H1 (cell line): ENCODE measurements around the gene IL1RAPL1. TPM values are rescaled to one million over a fixed set of nuclear protein-coding genes. Genes with fewer than 3 reads are reported as not detected.

ENCODE experiments used
- CTCF ChIA-PET: fragments of 300-600 bp; sonication (Branson Sonifier 250); formaldehyde crosslinking; loops from one replicate; lab custom pipeline; 2021; ENCODE audit not compliant: partially characterized antibody; lab: Charles Lee
- POLR2A ChIA-PET: fragments of 300-600 bp; sonication (Branson Sonifier 250); formaldehyde crosslinking; loops from one replicate; lab custom pipeline; 2021; ENCODE audit warnings: inconsistent platforms; ENCODE audit not compliant: partially characterized antibody; lab: Charles Lee
- DNase-seq, 2 experiments: peaks; one replicate each; pipeline versions ENCODE4 v3.0.0 to v3.0.0-alpha.2; 2010 to 2022; ENCODE audit warnings: low spot score in 2 of 2, low read depth in 1 of 2, mixed read lengths in 1 of 2
- FAIRE-seq: peaks from 2 replicates; lab custom pipeline; 2011; peaks lifted over from hg19 to GRCh38; lab: Jason Lieb, UNC
- H2AFZ ChIP-seq: 2 replicates; pipeline ENCODE4 v1.8.1; 2012; ENCODE audit warnings: low read length, inconsistent platforms
- H2AK5ac ChIP-seq: 2 replicates; pipeline ENCODE4 v1.6.1; 2013; ENCODE audit warnings: low read depth, low read length
- H2BK120ac ChIP-seq: replicated peaks from 2 replicates; pipeline ENCODE3; 2013; ENCODE audit warnings: low read depth, low read length, inconsistent platforms
- H2BK12ac ChIP-seq: 2 replicates; pipeline ENCODE4 v1.6.1; 2013; ENCODE audit warnings: low read depth, low read length
- H2BK15ac ChIP-seq: 2 replicates; pipeline ENCODE4 v1.6.1; 2013; ENCODE audit warnings: low read length
- H2BK20ac ChIP-seq: 2 replicates; pipeline ENCODE4 v1.6.1; 2013; ENCODE audit warnings: low read length
- H2BK5ac ChIP-seq: 2 replicates; pipeline ENCODE4 v1.6.1; 2013; ENCODE audit warnings: low read depth, low read length
- H3K14ac ChIP-seq: 2 replicates; pipeline ENCODE4 v1.6.1; 2013; ENCODE audit warnings: inconsistent platforms; ENCODE audit not compliant: insufficient read length
- H3K18ac ChIP-seq: 2 replicates; pipeline ENCODE4 v1.6.1; 2013; ENCODE audit warnings: low read length; ENCODE audit errors: extremely low read depth
- H3K23ac ChIP-seq: 2 replicates; pipeline ENCODE4 v1.6.1; 2013; ENCODE audit warnings: inconsistent platforms; ENCODE audit not compliant: insufficient read length
- H3K23me2 ChIP-seq: 2 replicates; pipeline ENCODE4 v1.6.1; 2013; ENCODE audit warnings: low read depth, low read length
- H3K27ac ChIP-seq: 2 replicates; pipeline ENCODE4 v1.6.1; 2011; ENCODE audit warnings: low read depth, low read length, inconsistent platforms
- H3K27me3 ChIP-seq, 4 experiments: replicated peaks in 1 of 4; 1 replicate in 1 of 4; 2 replicates in 3 of 4; pipeline versions ENCODE4 v1.6.1 to v1.8.1; 2011 to 2013; ENCODE audit warnings: low read length in 3 of 4, mild to moderate bottlenecking in 3 of 4, inconsistent platforms in 2 of 4, mixed read lengths in 2 of 4, moderate library complexity in 1 of 4; ENCODE audit not compliant: control insufficient read depth in 3 of 4, insufficient read depth in 3 of 4; ENCODE audit errors: extremely low read depth in 1 of 4
- H3K36me3 ChIP-seq, 4 experiments: 2 replicates each; pipeline versions ENCODE4 v1.6.1 to v1.8.1; 2011 to 2013; ENCODE audit warnings: mild to moderate bottlenecking in 4 of 4, low read length in 3 of 4, moderate library complexity in 2 of 4, control low read depth in 1 of 4, inconsistent platforms in 1 of 4; ENCODE audit not compliant: insufficient read depth in 4 of 4, control insufficient read depth in 2 of 4
- H3K4ac ChIP-seq: replicated peaks from 2 replicates; pipeline ENCODE3; 2013; ENCODE audit warnings: low read length, low read depth, mixed read lengths, inconsistent platforms; ENCODE audit not compliant: insufficient read length
- H3K4me1 ChIP-seq, 4 experiments: replicated peaks in 1 of 4; 1 replicate in 1 of 4; 2 replicates in 3 of 4; pipeline versions ENCODE4 v1.6.1 to v1.8.1; 2011 to 2013; ENCODE audit warnings: low read length in 3 of 4, inconsistent platforms in 2 of 4, mixed read lengths in 1 of 4; ENCODE audit not compliant: insufficient read depth in 4 of 4, control insufficient read depth in 3 of 4
- H3K4me2 ChIP-seq, 2 experiments: 2 replicates each; pipeline versions ENCODE4 v1.6.1 to v1.8.1; 2011 to 2013; ENCODE audit warnings: low read depth in 2 of 2, low read length in 2 of 2, control low read depth in 1 of 2, inconsistent platforms in 1 of 2, mild to moderate bottlenecking in 1 of 2; ENCODE audit not compliant: insufficient read depth in 1 of 2
- H3K4me3 ChIP-seq, 4 experiments: fragments of 200-600, 300-600 bp in 1 of 4; sonication (generic), shearing (Covaris generic), sonication (Bioruptor Twin) in 1 of 4; 2 replicates each; pipeline versions ENCODE4 v1.5.1 to v1.8.1; 2011 to 2016; ENCODE audit warnings: low read length in 4 of 4, low read depth in 3 of 4, control low read depth in 2 of 4, inconsistent platforms in 2 of 4, mild to moderate bottlenecking in 2 of 4, mixed read lengths in 1 of 4, moderate library complexity in 1 of 4; ENCODE audit not compliant: insufficient read depth in 2 of 4; ENCODE audit errors: extremely low read depth in 1 of 4
- H3K56ac ChIP-seq: replicated peaks from 2 replicates; pipeline ENCODE3; 2013; ENCODE audit warnings: low read depth, mild to moderate bottlenecking, mixed read lengths, low read length, inconsistent platforms; ENCODE audit not compliant: insufficient read length
- H3K79me1 ChIP-seq: 2 replicates; pipeline ENCODE4 v1.6.1; 2013; ENCODE audit warnings: low read depth, low read length, control low read depth
- H3K79me2 ChIP-seq, 2 experiments: 2 replicates each; pipeline versions ENCODE4 v1.6.1 to v1.8.1; 2012 to 2013; ENCODE audit warnings: low read length in 2 of 2, mild to moderate bottlenecking in 2 of 2, inconsistent platforms in 1 of 2; ENCODE audit not compliant: insufficient read depth in 2 of 2, control insufficient read depth in 1 of 2
- H3K9ac ChIP-seq, 4 experiments: replicated peaks in 1 of 4; 1 replicate in 1 of 4; 2 replicates in 3 of 4; pipeline versions ENCODE4 v1.6.1 to v1.8.1; 2011 to 2013; ENCODE audit warnings: low read depth in 3 of 4, low read length in 3 of 4, control low read depth in 2 of 4, mild to moderate bottlenecking in 2 of 4, moderate library complexity in 2 of 4, inconsistent platforms in 1 of 4; ENCODE audit errors: extremely low read depth in 1 of 4
- H3K9me3 ChIP-seq, 2 experiments: 2 replicates each; pipeline versions ENCODE4 v1.6.1 to v1.8.1; 2012 to 2013; ENCODE audit warnings: mild to moderate bottlenecking in 2 of 2, moderate library complexity in 2 of 2, control low read depth in 1 of 2, inconsistent platforms in 1 of 2, low read depth in 1 of 2, low read length in 1 of 2, mixed read lengths in 1 of 2; ENCODE audit not compliant: insufficient read depth in 2 of 2
- H4K20me1 ChIP-seq, 2 experiments: replicated peaks in 1 of 2; 2 replicates each; pipeline versions ENCODE3 to v1.8.1; 2011 to 2013; ENCODE audit warnings: inconsistent platforms in 2 of 2, low read length in 2 of 2, mild to moderate bottlenecking in 1 of 2; ENCODE audit not compliant: insufficient read depth in 2 of 2, control insufficient read depth in 1 of 2
- H4K5ac ChIP-seq: 2 replicates; pipeline ENCODE4 v1.6.1; 2013; ENCODE audit warnings: low read length, low read depth, mixed read lengths, inconsistent platforms; ENCODE audit not compliant: insufficient read length
- H4K8ac ChIP-seq: 2 replicates; pipeline ENCODE4 v1.8.0; 2013; ENCODE audit warnings: mild to moderate bottlenecking, moderate library complexity, low read length, inconsistent platforms; ENCODE audit not compliant: insufficient read depth; ENCODE audit errors: extremely low read depth
- H4K91ac ChIP-seq: replicated peaks from 2 replicates; pipeline ENCODE3; 2013; ENCODE audit warnings: low read length, mixed read lengths, inconsistent platforms; ENCODE audit not compliant: insufficient read length
- ASH2L ChIP-seq: fragments of 200-600, 300-600 bp; sonication (generic); IDR thresholded peaks from one replicate; pipeline ENCODE4 v1.7.1; 2017; ENCODE audit warnings: low read length
- CEBPB ChIP-seq: IDR thresholded peaks from 2 replicates; pipeline ENCODE4 v1.6.1; 2012; ENCODE audit warnings: low read depth, low read length
- SAP30 ChIP-seq: fragments of 300-600 bp; sonication (generic); IDR thresholded peaks from 2 replicates; pipeline ENCODE4 v1.7.1; 2012; ENCODE audit warnings: low read length, moderate library complexity, mild to moderate bottlenecking, inconsistent platforms; ENCODE audit not compliant: insufficient read depth, insufficient replicate concordance
- SP4 ChIP-seq: IDR thresholded peaks from 2 replicates; pipeline ENCODE4 v1.6.1; 2012; ENCODE audit warnings: low read length, inconsistent platforms
- WGBS, 2 experiments: shearing (Covaris generic) in 1 of 2; methylation state at CpG; one replicate each; pipeline versions ENCODE4 v1.1.6 to v1.1.7; 2013 to 2015; ENCODE audit warnings: low lambda C conversion rate in 2 of 2, mixed read lengths in 2 of 2, inconsistent platforms in 1 of 2, low coverage in 1 of 2, missing lambda C conversion rate in 1 of 2; ENCODE audit not compliant: insufficient replicate concordance in 2 of 2, insufficient coverage in 1 of 2, insufficient read length in 1 of 2; ENCODE audit errors: extremely low coverage in 1 of 2, missing lambda C conversion rate in 1 of 2; 5-methylcytosine and 5-hydroxymethylcytosine counted together
- polyA plus RNA-seq, 7 experiments: library from polyadenylated mRNA; depleted of rRNA in 3 of 7; stranded (reverse) in 5 of 7; unstranded in 2 of 7; fragments of >200 nt in 5 of 7; fragments of 200-250 nt in 2 of 7; gene quantifications; 1 replicate in 5 of 7; 2 replicates in 1 of 7; 4 replicates in 1 of 7; pipeline versions ENCODE4 v1.2.1 to v1.2.3, GENCODE V29; 2011 to 2013; ENCODE audit warnings: missing spikeins in 2 of 7, mixed read lengths in 2 of 7
- total RNA-seq: library from RNA; stranded (reverse); fragmentation: NEBNext Ultra II Directional; extraction: Animal tissue kit (Norgen Biotek cat#: 25700); gene quantifications from 2 replicates; pipeline ENCODE4 v1.2.1, GENCODE V29; 2021

The IL1RAPL1 gene
- total and polyA plus RNA-seq, 2 of the 8 experiments (the other 6 are each of a cell fraction or from before 2014, with no cell fraction given) = 0.11 to 0.35 TPM

DNA sequence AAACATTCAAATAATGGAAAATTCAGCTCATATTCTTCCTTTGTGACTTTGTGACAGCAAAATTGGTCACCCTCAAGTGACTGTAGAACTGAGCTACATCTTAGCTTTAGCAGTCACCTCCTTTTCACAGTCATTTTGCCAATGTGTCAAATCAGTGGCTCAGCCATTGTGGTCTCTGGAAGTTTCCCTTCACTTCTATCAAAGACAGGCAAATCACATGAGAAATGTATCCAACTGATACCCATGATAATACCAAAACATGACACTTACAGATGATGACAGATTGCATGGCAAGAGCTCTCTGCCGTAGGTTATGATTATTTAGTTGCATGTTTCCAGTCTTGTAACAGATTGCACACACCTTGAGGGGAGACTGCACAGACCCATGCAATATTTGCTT is 1078.3 kb downstream of the IL1RAPL1 start:
- H3K4ac ChIP-seq = no peak overlapping the region
- H4K8ac ChIP-seq = no peak overlapping the region
- H3K9ac ChIP-seq = no peak overlapping the region
- no peaks in the 10 kb centered on the region for H3K79me1 ChIP-seq
- H3K56ac ChIP-seq = no peak overlapping the region
- no peak overlapping the region for H2AFZ ChIP-seq
- FAIRE-seq (no peak), DNase-seq (no peak)
- H2BK5ac ChIP-seq = no peak overlapping the region
- 100% methylated on average over 1 of the region's 1 CpG; no CpG with 5 or more reads in 1 of the 2 experiments for WGBS, 2 experiments
- no peaks in the 10 kb centered on the region for H3K4me1 ChIP-seq
- H3K36me3 ChIP-seq = no peaks in the 10 kb centered on the region
- H3K79me2 ChIP-seq = no peaks in the 10 kb centered on the region
- no peak overlapping the region for H3K18ac ChIP-seq
- no peak overlapping the region for H3K4me3 ChIP-seq
- no peaks in the 10 kb centered on the region for H3K9me3 ChIP-seq
- no peaks in the 10 kb centered on the region for H3K27me3 ChIP-seq
- no peak overlapping the region for H2BK12ac ChIP-seq
- H4K20me1 ChIP-seq = no peaks in the 10 kb centered on the region
- H4K91ac ChIP-seq = no peak overlapping the region
- no peak for TF ChIP-seq SP4
- no peak for TF ChIP-seq CEBPB
- no peak for TF ChIP-seq SAP30
- no peak for TF ChIP-seq ASH2L
- TF ChIP-seq, all 59 proteins: peak for 0
- ChIA-PET CTCF (interaction anchor here (0.6 to 0.7 kb wide), 2 partner anchors 9 to 953 kb away, joined by 3 to 4 read pairs; no protein-coding TSS in a partner anchor), POLR2A (no interaction called here)
- Histone ChIP-seq H3K23ac (no peak overlapping the region), H2BK20ac (no peak overlapping the region), H2BK120ac (no peak overlapping the region), H3K23me2 (no peaks in the 10 kb centered on the region), H3K4me2 (no peak overlapping the region), H4K5ac (no peak overlapping the region), H3K14ac (no peak overlapping the region), H2AK5ac (no peak overlapping the region), H3K27ac (no peak overlapping the region), H2BK15ac (no peak overlapping the region)
